Vagina (tissue), 2 donors: ENCODE measurements around the gene NTN4. TPM values are rescaled to one million over a fixed set of nuclear protein-coding genes. Genes with fewer than 3 reads are reported as not detected.
"Not testable (repeated sequence)": the region's sequence is repeated elsewhere in the genome, so short reads cannot be mapped to it uniquely, and the experiment has no call there.

Experiments
- DNase-seq, 2 donors: peaks; one replicate each; pipeline ENCODE4 v3.0.0-alpha.2; 2017; ENCODE audit errors: extremely low spot score in 2 of 2
- H3K27ac ChIP-seq: fragments of 200-600 bp; sonication (generic); one replicate; pipeline ENCODE4 v1.5.1; 2019
- H3K27me3 ChIP-seq: fragments of 200-600 bp; sonication (generic); one replicate; pipeline ENCODE4 v1.5.1; 2019
- H3K36me3 ChIP-seq, 2 donors: fragments of 200-600 bp; sonication (generic); one replicate each; pipeline ENCODE4 v1.5.1; 2017 to 2019
- H3K4me1 ChIP-seq: fragments of 200-600 bp; sonication (generic); one replicate; pipeline ENCODE4 v1.5.1; 2019
- H3K4me3 ChIP-seq, 2 donors: fragments of 200-600 bp; sonication (generic); 1 replicate in 1 of 2; 2 replicates in 1 of 2; pipeline ENCODE4 v1.5.1; 2016 to 2019
- H3K9me3 ChIP-seq: fragments of 200-600 bp; sonication (generic); one replicate; pipeline ENCODE4 v1.5.1; 2019
- CTCF ChIP-seq, 3 experiments: fragments of 450-650 bp in 2 of 3; fragments of 200-600 bp in 1 of 3; sonication (generic) in 1 of 3; IDR thresholded peaks; one replicate each; pipeline ENCODE4 v1.5.1; 2017 to 2019; ENCODE audit warnings: antibody characterized with exemption in 3 of 3, mild to moderate bottlenecking in 2 of 3, moderate library complexity in 2 of 3
- POLR2A ChIP-seq, 2 donors: fragments of 450-650 bp; IDR thresholded peaks; one replicate each; pipeline ENCODE4 v1.6.1; 2017; ENCODE audit warnings: antibody characterized with exemption in 2 of 2, mild to moderate bottlenecking in 2 of 2, moderate library complexity in 2 of 2
- POLR2AphosphoS5 ChIP-seq, 2 donors: sonication (generic); formaldehyde crosslinking; IDR thresholded peaks; one replicate each; pipeline ENCODE4 v1.9.0; 2017; ENCODE audit warnings: antibody characterized with exemption in 2 of 2, mild to moderate bottlenecking in 2 of 2, low read depth in 1 of 2; ENCODE audit not compliant: insufficient read depth in 1 of 2
- intact Hi-C: fragments of 100-400 bp; cut with DNase I; formaldehyde crosslinking; loops from one replicate; pipeline ENCODE4 v1.15.1; 2023
- total RNA-seq: library from RNA; depleted of rRNA; stranded (reverse); fragments of >200 nt; gene quantifications from one replicate; pipeline ENCODE4 v1.2.3, GENCODE V29; 2016

Gene NTN4
- total RNA-seq, 1 donor from 2014 or later = 21.9 TPM

GRCh38 chr12:95815632-95816212 lies 25.2 kb upstream of the NTN4 start:
- intact Hi-C loops = loop anchor here (5.0 kb wide), 1 partner anchor 233 kb away; no protein-coding TSS in a partner anchor
- Histone ChIP-seq H3K36me3 (no peaks in the 10 kb centered on the region), H3K4me1 (no peaks in the 10 kb centered on the region), H3K9me3 (no peaks in the 10 kb centered on the region), H3K4me3 (no peak overlapping the region), H3K27ac (no peak overlapping the region), H3K27me3 (no peaks in the 10 kb centered on the region)
- DNase-seq = no peak
- TF ChIP-seq POLR2AphosphoS5 (IDR thresholded peaks at IDR 0.05; ENCODE audit: insufficient read depth in 1 of 2, low read depth in 1 of 2) (no peak), POLR2A (IDR thresholded peaks at IDR 0.05) (no peak), CTCF (IDR thresholded peaks at IDR 0.05) (peak; percentile 45 to 76 (median 64))

- H3K27ac ChIP-seq, H3K9me3 ChIP-seq, H3K4me1 ChIP-seq, DNase-seq, H3K27me3 ChIP-seq, intact Hi-C loops, H3K4me3 ChIP-seq, H3K36me3 ChIP-seq: not testable (repeated sequence)
Observed at GRCh38 chr12:95812155-95812554, 21.6 kb upstream of the NTN4 start.

- no peaks in the 10 kb centered on the region for H3K9me3 ChIP-seq
- H3K27me3 ChIP-seq = no peaks in the 10 kb centered on the region
- H3K36me3 ChIP-seq = no peaks in the 10 kb centered on the region
- H3K4me1 ChIP-seq = peaks cover 7% of the 10 kb centered on the region
- H3K27ac ChIP-seq = no peak overlapping the region
- no peak overlapping the region for H3K4me3 ChIP-seq
- no peak for DNase-seq
- intact Hi-C loops = no loop called here
- TF ChIP-seq POLR2A (IDR thresholded peaks at IDR 0.05) = no peak
- no peak for TF ChIP-seq CTCF (IDR thresholded peaks at IDR 0.05)
- no peak for TF ChIP-seq POLR2AphosphoS5 (IDR thresholded peaks at IDR 0.05; ENCODE audit: insufficient read depth in 1 of 2, low read depth in 1 of 2)
Observed at GRCh38 chr12:95810411-95810810, 19.8 kb upstream of the NTN4 start.

- H3K27me3 ChIP-seq = no peaks in the 10 kb centered on the region
- no peak for DNase-seq
- peaks cover 7% of the 10 kb centered on the region for H3K4me1 ChIP-seq
- H3K9me3 ChIP-seq = no peaks in the 10 kb centered on the region
- no peak for TF ChIP-seq POLR2AphosphoS5 (IDR thresholded peaks at IDR 0.05; ENCODE audit: insufficient read depth in 1 of 2, low read depth in 1 of 2)
- TF ChIP-seq POLR2A (IDR thresholded peaks at IDR 0.05) = no peak
- TF ChIP-seq CTCF (IDR thresholded peaks at IDR 0.05) = no peak
- no peaks in the 10 kb centered on the region for H3K36me3 ChIP-seq
- intact Hi-C loops = no loop called here
- H3K27ac ChIP-seq = no peak overlapping the region
- no peak overlapping the region for H3K4me3 ChIP-seq
Observed at GRCh38 chr12:95809000-95809680, 18.6 kb upstream of the NTN4 start.

- H3K4me3 ChIP-seq = no peak overlapping the region
- H3K27ac ChIP-seq = no peak overlapping the region
- no peaks in the 10 kb centered on the region for H3K36me3 ChIP-seq
- no peak for DNase-seq
- intact Hi-C loops = no loop called here
- H3K27me3 ChIP-seq = no peaks in the 10 kb centered on the region
- H3K9me3 ChIP-seq = no peaks in the 10 kb centered on the region
- H3K4me1 ChIP-seq = peaks cover 7% of the 10 kb centered on the region
- no peak for TF ChIP-seq POLR2A (IDR thresholded peaks at IDR 0.05)
- no peak for TF ChIP-seq POLR2AphosphoS5 (IDR thresholded peaks at IDR 0.05; ENCODE audit: insufficient read depth in 1 of 2, low read depth in 1 of 2)
- TF ChIP-seq CTCF (IDR thresholded peaks at IDR 0.05) = no peak
Observed at GRCh38 chr12:95808146-95808545, 17.6 kb upstream of the NTN4 start.
